AG04450 (cell line): ENCODE results near the gene SNAPIN. TPM values are rescaled to one million over a fixed set of nuclear protein-coding genes. Genes with fewer than 3 reads are reported as not detected.

Source experiments
- CTCF ChIA-PET: fragments of 300-600, 350-600 bp; formaldehyde crosslinking; extraction: SDS; loops from one replicate; lab custom pipeline; 2022; ENCODE audit warnings: antibody characterized with exemption, inconsistent platforms; lab: Charles Lee
- POLR2A ChIA-PET: fragments of 350-600 bp; formaldehyde crosslinking; extraction: SDS; loops from one replicate; lab custom pipeline; 2021; ENCODE audit warnings: antibody characterized with exemption, inconsistent platforms; lab: Yijun Ruan, JAX
- DNase-seq: peaks from one replicate; pipeline ENCODE4 v3.0.0-alpha.2; 2011; ENCODE audit warnings: low read depth, low spot score
- H3K27ac ChIP-seq: one replicate; pipeline ENCODE4 v1.5.1; 2012; ENCODE audit warnings: low read depth, low read length, control low read depth
- H3K27me3 ChIP-seq: one replicate; pipeline ENCODE4 v1.6.0; 2012; ENCODE audit warnings: low read length; ENCODE audit not compliant: control insufficient read depth, insufficient read depth
- H3K4me3 ChIP-seq: 2 replicates; pipeline ENCODE4 v1.5.1; 2011; ENCODE audit warnings: mild to moderate bottlenecking, low read depth, low read length, control low read depth
- H3K9me3 ChIP-seq: 2 replicates; pipeline ENCODE4 v1.5.1; 2012; ENCODE audit warnings: low read length; ENCODE audit not compliant: control insufficient read depth, insufficient read depth
- polyA plus RNA-seq: library from polyadenylated mRNA; depleted of rRNA; stranded (reverse); fragments of >200 nt; gene quantifications from 2 replicates; pipeline ENCODE4 v1.2.3, GENCODE V29; 2011
- TF ChIP-seq, protein P1 (sequence below): IDR thresholded peaks from 2 replicates; pipeline ENCODE4 v1.5.1; 2011; ENCODE audit warnings: low read depth, low read length, control low read depth, inconsistent platforms

The SNAPIN gene
- polyA plus RNA-seq, 1 experiment: 56.8 TPM

DNA sequence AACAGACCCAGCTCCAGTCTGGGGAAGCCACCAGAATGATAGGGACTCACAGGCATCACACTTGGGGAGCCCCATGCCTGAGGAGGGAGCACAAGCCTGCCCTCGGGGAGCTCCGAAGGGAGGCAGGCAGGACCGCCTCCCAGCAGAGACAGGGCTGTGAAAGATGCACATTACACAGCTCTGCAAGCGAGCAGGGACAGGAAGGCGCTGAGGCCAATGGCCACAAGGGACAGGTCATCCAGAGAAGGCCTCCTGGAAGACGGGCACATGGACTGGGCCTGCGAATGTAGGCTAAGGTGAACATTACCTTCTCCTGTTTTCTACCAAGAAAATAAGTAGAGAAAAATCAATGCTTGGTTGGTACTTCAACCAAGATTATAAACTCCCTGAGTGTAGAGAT, 24.2 kb downstream of the SNAPIN start:
- H3K27ac ChIP-seq: no peak overlapping the region
- H3K4me3 ChIP-seq: no peak overlapping the region
- TF ChIP-seq, protein P1, sequence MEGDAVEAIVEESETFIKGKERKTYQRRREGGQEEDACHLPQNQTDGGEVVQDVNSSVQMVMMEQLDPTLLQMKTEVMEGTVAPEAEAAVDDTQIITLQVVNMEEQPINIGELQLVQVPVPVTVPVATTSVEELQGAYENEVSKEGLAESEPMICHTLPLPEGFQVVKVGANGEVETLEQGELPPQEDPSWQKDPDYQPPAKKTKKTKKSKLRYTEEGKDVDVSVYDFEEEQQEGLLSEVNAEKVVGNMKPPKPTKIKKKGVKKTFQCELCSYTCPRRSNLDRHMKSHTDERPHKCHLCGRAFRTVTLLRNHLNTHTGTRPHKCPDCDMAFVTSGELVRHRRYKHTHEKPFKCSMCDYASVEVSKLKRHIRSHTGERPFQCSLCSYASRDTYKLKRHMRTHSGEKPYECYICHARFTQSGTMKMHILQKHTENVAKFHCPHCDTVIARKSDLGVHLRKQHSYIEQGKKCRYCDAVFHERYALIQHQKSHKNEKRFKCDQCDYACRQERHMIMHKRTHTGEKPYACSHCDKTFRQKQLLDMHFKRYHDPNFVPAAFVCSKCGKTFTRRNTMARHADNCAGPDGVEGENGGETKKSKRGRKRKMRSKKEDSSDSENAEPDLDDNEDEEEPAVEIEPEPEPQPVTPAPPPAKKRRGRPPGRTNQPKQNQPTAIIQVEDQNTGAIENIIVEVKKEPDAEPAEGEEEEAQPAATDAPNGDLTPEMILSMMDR: no peak
- ChIA-PET POLR2A (no interaction called here), CTCF (no interaction called here)
- H3K27me3 ChIP-seq: peaks cover 80% of the 10 kb centered on the region
- DNase-seq: no peak
- no peaks in the 10 kb centered on the region; the same call in 1 of the 2 replicates for H3K9me3 ChIP-seq

DNA sequence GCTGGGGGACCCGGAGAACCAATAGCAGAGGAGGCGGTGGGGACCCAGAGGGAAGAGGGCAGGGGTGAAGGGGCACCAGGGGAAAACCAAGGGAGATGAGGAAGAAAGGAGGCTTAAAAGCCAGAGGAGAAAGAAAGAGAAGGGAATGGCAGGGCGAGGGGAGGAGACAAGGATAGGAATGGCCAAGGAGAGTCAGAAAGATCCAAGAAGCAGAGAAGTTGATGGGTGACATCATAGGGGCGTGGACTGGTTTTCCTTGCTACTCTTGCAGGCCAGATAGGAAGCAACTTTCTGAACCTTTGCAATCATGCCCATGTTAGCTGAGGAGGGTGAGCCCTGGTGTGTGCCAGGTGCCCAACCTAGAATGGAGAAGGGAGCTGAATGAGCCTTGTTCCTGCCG, 25.4 kb downstream of the SNAPIN start:
- H3K27ac ChIP-seq: no peak overlapping the region
- no peak overlapping the region for H3K4me3 ChIP-seq
- H3K27me3 ChIP-seq: peaks cover 69% of the 10 kb centered on the region
- TF ChIP-seq, protein P1: no peak
- ChIA-PET POLR2A (no interaction called here), CTCF (no interaction called here)
- H3K9me3 ChIP-seq: no peaks in the 10 kb centered on the region; the same call in 1 of the 2 replicates
- DNase-seq: no peak

DNA sequence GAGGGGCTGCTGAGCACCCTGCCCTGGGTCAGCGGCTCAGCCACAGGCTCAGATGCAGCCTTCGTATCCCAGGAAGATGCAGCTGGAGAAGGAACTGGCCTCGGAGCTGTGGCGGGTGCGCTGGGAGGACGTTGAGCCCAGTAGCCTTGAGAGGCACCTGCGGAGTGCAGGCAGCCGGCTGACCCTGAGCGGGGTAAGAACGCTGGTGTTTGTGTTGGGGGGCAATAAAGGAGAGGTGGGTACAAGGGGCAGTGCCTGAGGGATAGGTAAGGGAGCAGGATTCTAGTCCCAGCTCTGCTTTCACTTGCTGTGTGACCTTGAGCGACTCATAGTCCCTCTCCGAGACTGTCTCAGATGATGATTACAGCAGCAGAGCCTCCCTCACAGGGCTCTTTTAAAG, 26.4 kb downstream of the SNAPIN start:
- DNase-seq: no peak
- ChIA-PET POLR2A (no interaction called here), CTCF (no interaction called here)
- H3K4me3 ChIP-seq: no peak overlapping the region
- no peaks in the 10 kb centered on the region; the same call in 1 of the 2 replicates for H3K9me3 ChIP-seq
- TF ChIP-seq, protein P1: no peak
- H3K27ac ChIP-seq: no peak overlapping the region
- peaks cover 60% of the 10 kb centered on the region for H3K27me3 ChIP-seq

DNA sequence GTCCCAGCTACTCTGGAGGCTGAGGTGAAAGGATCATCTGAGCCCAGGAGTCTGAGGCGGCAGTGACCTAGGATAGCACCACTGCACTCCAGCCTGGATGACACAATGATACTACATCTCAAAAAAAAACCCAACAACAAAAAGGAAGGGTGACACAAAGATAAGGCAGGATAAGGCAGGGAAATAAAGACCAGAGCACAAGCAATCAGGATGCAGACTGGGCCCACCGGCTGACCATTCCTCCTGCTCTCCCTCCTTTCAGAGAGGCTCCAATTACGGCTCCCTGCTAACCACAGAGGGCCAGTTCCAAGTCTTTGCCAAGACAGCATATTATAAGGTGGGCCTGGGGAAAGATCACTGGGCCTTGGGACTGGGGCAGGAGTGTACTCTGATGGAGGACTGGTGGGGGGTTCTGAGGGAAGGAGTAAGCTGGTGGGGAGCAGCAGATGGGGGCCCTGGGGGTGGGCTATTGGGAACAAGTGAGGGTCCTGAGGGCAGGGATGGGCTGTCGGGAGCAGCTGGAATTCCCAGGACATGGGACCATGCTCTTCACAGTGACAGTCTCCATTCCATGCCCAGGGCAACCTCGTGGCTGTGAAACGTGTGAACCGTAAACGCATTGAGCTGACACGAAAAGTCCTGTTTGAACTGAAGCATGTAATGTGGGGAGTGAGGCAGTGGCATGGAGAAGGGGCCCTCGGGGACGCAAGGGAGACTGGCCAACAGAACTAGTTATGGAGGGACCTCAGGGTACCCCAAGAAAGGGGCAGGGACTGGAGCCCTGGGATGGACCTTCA, 27.2 kb downstream of the SNAPIN start:
- DNase-seq: no peak
- H3K9me3 ChIP-seq: no peaks in the 10 kb centered on the region; the same call in 1 of the 2 replicates
- CTCF ChIA-PET: interaction anchor here (3.0 kb wide), 1 partner anchor 8 kb away, joined by 11 read pairs; the partner anchor contains the start of gene NPR1
- peaks cover 52% of the 10 kb centered on the region for H3K27me3 ChIP-seq
- H3K27ac ChIP-seq: no peak overlapping the region
- H3K4me3 ChIP-seq: no peak overlapping the region
- TF ChIP-seq, protein P1: no peak
- POLR2A ChIA-PET: no interaction called here

DNA sequence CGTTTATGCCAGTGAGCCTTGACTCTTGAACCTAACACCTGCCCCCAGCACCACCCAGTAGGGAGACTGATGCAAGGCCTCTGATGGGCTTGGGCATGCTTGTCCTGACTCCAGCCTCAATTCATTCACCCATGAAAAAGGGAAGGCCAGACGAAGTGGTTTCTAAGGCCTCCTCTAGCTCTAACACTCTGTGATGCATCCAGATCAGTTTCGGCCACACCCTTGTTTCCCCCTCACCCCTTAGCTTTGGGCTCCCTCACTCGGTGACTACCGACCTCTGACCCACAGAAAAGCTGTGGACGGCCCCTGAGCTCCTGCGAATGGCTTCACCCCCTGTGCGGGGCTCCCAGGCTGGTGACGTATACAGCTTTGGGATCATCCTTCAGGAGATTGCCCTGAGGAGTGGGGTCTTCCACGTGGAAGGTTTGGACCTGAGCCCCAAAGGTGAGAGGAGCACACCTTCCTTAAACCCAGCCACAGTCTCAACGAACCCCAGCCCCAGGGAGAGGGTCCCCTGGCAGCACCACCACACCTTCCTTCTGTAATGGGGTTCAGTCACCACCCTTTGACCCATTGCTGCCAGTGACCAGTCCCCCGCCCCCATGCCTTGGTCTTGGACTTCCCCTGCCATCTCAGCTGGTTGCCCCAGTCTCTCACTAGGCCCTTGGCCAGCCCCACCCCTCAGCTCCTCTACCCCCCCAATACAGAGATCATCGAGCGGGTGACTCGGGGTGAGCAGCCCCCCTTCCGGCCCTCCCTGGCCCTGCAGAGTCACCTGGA, 29.0 kb downstream of the SNAPIN start:
- Histone ChIP-seq H3K27ac (no peak overlapping the region), H3K4me3 (no peak overlapping the region), H3K27me3 (peaks cover 39% of the 10 kb centered on the region), H3K9me3 (no peaks in the 10 kb centered on the region; the same call in 1 of the 2 replicates)
- TF ChIP-seq, protein P1: no peak
- POLR2A ChIA-PET: no interaction called here
- no peak for DNase-seq
- CTCF ChIA-PET: interaction anchor here (3.0 kb wide), 1 partner anchor 10 kb away, joined by 11 read pairs; the partner anchor contains the start of gene NPR1
